ENCODE results near the gene AP2A1.
"Not testable (repeated sequence)": the region's sequence is repeated elsewhere in the genome, so short reads cannot be mapped to it uniquely, and the experiment has no call there.

- TF ChIP-seq, protein P1, sequence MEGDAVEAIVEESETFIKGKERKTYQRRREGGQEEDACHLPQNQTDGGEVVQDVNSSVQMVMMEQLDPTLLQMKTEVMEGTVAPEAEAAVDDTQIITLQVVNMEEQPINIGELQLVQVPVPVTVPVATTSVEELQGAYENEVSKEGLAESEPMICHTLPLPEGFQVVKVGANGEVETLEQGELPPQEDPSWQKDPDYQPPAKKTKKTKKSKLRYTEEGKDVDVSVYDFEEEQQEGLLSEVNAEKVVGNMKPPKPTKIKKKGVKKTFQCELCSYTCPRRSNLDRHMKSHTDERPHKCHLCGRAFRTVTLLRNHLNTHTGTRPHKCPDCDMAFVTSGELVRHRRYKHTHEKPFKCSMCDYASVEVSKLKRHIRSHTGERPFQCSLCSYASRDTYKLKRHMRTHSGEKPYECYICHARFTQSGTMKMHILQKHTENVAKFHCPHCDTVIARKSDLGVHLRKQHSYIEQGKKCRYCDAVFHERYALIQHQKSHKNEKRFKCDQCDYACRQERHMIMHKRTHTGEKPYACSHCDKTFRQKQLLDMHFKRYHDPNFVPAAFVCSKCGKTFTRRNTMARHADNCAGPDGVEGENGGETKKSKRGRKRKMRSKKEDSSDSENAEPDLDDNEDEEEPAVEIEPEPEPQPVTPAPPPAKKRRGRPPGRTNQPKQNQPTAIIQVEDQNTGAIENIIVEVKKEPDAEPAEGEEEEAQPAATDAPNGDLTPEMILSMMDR (IDR thresholded peaks at IDR 0.05) = not testable (repeated sequence)
- TF ChIP-seq POLR2A (IDR thresholded peaks at IDR 0.05) = not testable (repeated sequence)
Observed at GRCh38 chr19:49719420-49719819, 47.4 kb upstream of the AP2A1 start.

All from right lobe of liver (tissue), 4 donors.